WERI-Rb-1 (cell line): Measurements from ENCODE around the gene MAST3.

ENCODE experiments used
- DNase-seq: peaks from one replicate; pipeline ENCODE4 v3.0.0-alpha.2; 2020
- H3K27ac ChIP-seq: fragments of 250-450 bp; sonication (Bioruptor Pico); 2 replicates; pipeline ENCODE4 v1.5.1; 2020; ENCODE audit warnings: mild to moderate bottlenecking, moderate library complexity
- H3K27me3 ChIP-seq: fragments of 250-450 bp; sonication (Bioruptor Pico); 2 replicates; pipeline ENCODE4 v1.5.1; 2021; ENCODE audit warnings: mild to moderate bottlenecking, low read depth, moderate library complexity; ENCODE audit not compliant: insufficient read depth, severe bottlenecking
- H3K36me3 ChIP-seq: fragments of 250-450 bp; sonication (Bioruptor Pico); 2 replicates; pipeline ENCODE4 v1.5.1; 2020; ENCODE audit warnings: mild to moderate bottlenecking, moderate library complexity
- H3K4me3 ChIP-seq: 2 replicates; pipeline ENCODE4 v1.5.1; 2011; ENCODE audit warnings: low read depth, mild to moderate bottlenecking, control low read depth, low read length
- H3K9me3 ChIP-seq: fragments of 250-450 bp; sonication (Bioruptor Pico); 2 replicates; pipeline ENCODE4 v1.5.1; 2021; ENCODE audit warnings: mild to moderate bottlenecking, moderate library complexity; ENCODE audit not compliant: severe bottlenecking
- TF ChIP-seq, protein P1 (sequence below): IDR thresholded peaks from 2 replicates; pipeline ENCODE4 v1.5.1; 2011; ENCODE audit warnings: low read depth, mild to moderate bottlenecking, control low read depth, inconsistent platforms, low read length

Gene MAST3

GRCh38 chr19:18197941-18198340 lies 100.4 kb downstream of the MAST3 start:
- TF ChIP-seq, protein P1, sequence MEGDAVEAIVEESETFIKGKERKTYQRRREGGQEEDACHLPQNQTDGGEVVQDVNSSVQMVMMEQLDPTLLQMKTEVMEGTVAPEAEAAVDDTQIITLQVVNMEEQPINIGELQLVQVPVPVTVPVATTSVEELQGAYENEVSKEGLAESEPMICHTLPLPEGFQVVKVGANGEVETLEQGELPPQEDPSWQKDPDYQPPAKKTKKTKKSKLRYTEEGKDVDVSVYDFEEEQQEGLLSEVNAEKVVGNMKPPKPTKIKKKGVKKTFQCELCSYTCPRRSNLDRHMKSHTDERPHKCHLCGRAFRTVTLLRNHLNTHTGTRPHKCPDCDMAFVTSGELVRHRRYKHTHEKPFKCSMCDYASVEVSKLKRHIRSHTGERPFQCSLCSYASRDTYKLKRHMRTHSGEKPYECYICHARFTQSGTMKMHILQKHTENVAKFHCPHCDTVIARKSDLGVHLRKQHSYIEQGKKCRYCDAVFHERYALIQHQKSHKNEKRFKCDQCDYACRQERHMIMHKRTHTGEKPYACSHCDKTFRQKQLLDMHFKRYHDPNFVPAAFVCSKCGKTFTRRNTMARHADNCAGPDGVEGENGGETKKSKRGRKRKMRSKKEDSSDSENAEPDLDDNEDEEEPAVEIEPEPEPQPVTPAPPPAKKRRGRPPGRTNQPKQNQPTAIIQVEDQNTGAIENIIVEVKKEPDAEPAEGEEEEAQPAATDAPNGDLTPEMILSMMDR: no peak
- H3K27me3 ChIP-seq: no peaks in the 10 kb centered on the region
- DNase-seq: no peak
- H3K4me3 ChIP-seq: no peak overlapping the region
- peaks cover 54% of the 10 kb centered on the region for H3K36me3 ChIP-seq
- no peaks in the 10 kb centered on the region for H3K9me3 ChIP-seq
- no peak overlapping the region for H3K27ac ChIP-seq

DNA sequence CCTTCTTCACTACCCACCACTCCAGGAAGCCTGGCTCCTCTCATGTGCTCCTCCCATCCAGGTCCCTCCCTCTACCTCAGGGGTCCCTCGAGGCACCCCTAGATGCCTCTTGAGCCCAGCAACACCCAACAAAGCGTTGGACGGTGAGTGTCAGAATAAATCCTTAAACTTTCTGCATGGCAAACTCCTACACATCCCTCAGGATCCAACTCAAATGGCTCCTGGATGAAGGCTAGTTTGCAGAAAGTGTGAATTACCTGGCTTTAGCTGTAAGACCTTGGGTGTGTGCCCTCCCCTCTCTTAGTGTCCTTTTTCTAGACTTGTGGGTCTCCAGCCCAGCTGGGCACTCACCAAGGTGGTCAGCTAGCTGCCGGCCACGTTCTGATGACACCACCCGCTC lies 100.8 kb downstream of the MAST3 start:
- TF ChIP-seq, protein P1: no peak
- Histone ChIP-seq H3K36me3 (peaks cover 54% of the 10 kb centered on the region), H3K9me3 (no peaks in the 10 kb centered on the region), H3K27me3 (no peaks in the 10 kb centered on the region), H3K4me3 (no peak overlapping the region), H3K27ac (no peak overlapping the region)
- no peak for DNase-seq
